Measurements from ENCODE around the gene VGLL4. TPM values are rescaled to one million over a fixed set of nuclear protein-coding genes. Genes with fewer than 3 reads are reported as not detected.
"Not testable (repeated sequence)": the region's sequence is repeated elsewhere in the genome, so short reads cannot be mapped to it uniquely, and the experiment has no call there.

The VGLL4 gene
- total RNA-seq, 1 donor from 2014 or later: 94.2 TPM

GRCh38 chr3:11587766-11588165 is 55.9 kb downstream of the VGLL4 start:
- no peak for DNase-seq (ENCODE audit: low spot score)

GRCh38 chr3:11584570-11584969 is 59.1 kb downstream of the VGLL4 start:
- no peak for DNase-seq (ENCODE audit: low spot score)

- no peak for DNase-seq (ENCODE audit: low spot score)
Measured at GRCh38 chr3:11583638-11584046, 60.1 kb downstream of the VGLL4 start.

GRCh38 chr3:11583235-11583634 is 60.5 kb downstream of the VGLL4 start:
- DNase-seq (ENCODE audit: low spot score): no peak

GRCh38 chr3:11582191-11582968 is 61.3 kb downstream of the VGLL4 start:
- peak; percentile 55 for DNase-seq (ENCODE audit: low spot score)

GRCh38 chr3:11581237-11582190 is 62.2 kb downstream of the VGLL4 start:
- peak; percentile 71 for DNase-seq (ENCODE audit: low spot score)

GRCh38 chr3:11580645-11581044 is 63.1 kb downstream of the VGLL4 start:
- no peak for DNase-seq (ENCODE audit: low spot score)

- no peak for DNase-seq (ENCODE audit: low spot score)
Measured at GRCh38 chr3:11578169-11578568, 65.5 kb downstream of the VGLL4 start.

GRCh38 chr3:11576453-11576852 is 67.3 kb downstream of the VGLL4 start:
- no peak for DNase-seq (ENCODE audit: low spot score)

- DNase-seq (ENCODE audit: low spot score): no peak
Measured at GRCh38 chr3:11575677-11576076, 68.0 kb downstream of the VGLL4 start.

- no peak for DNase-seq (ENCODE audit: low spot score)
Measured at GRCh38 chr3:11574981-11575669, 68.6 kb downstream of the VGLL4 start.

- DNase-seq (ENCODE audit: low spot score): not testable (repeated sequence)
Measured at GRCh38 chr3:11572660-11573059, 71.1 kb downstream of the VGLL4 start.

- DNase-seq (ENCODE audit: low spot score): no peak
Measured at GRCh38 chr3:11570789-11571495, 72.8 kb downstream of the VGLL4 start.

- DNase-seq (ENCODE audit: low spot score): no peak
Measured at GRCh38 chr3:11570251-11570650, 73.5 kb downstream of the VGLL4 start.

- no peak for DNase-seq (ENCODE audit: low spot score)
Measured at GRCh38 chr3:11569156-11569741, 74.5 kb downstream of the VGLL4 start.

- peak; percentile 63 for DNase-seq (ENCODE audit: low spot score)
Measured at GRCh38 chr3:11568503-11569155, 75.1 kb downstream of the VGLL4 start.

GRCh38 chr3:11567516-11568467 is 75.9 kb downstream of the VGLL4 start:
- DNase-seq (ENCODE audit: low spot score): no peak

GRCh38 chr3:11566916-11567315 is 76.8 kb downstream of the VGLL4 start:
- no peak for DNase-seq (ENCODE audit: low spot score)

- DNase-seq (ENCODE audit: low spot score): no peak
Measured at GRCh38 chr3:11566478-11566877, 77.2 kb downstream of the VGLL4 start.

Measured in mucosa of gallbladder (tissue), 1 donor.